Astrocyte (in vitro differentiated cells and primary cell): ENCODE measurements around the gene TUBB6. TPM values are rescaled to one million over a fixed set of nuclear protein-coding genes. Genes with fewer than 3 reads are reported as not detected.
A peak's percentile ranks its signal among the peaks of the same experiment; 100 is the strongest.

Source experiments
- DNase-seq: peaks from one replicate; pipeline ENCODE4 v3.0.0-alpha.2; 2010; ENCODE audit warnings: low read depth
- FAIRE-seq: peaks from 2 replicates; lab custom pipeline; 2011; peaks lifted over from hg19 to GRCh38; lab: Jason Lieb, UNC
- H2AFZ ChIP-seq: 2 replicates; pipeline ENCODE4 v1.6.0; 2012; ENCODE audit warnings: low read depth, low read length, inconsistent platforms
- H3K27ac ChIP-seq: 2 replicates; pipeline ENCODE4 v1.5.1; 2011; ENCODE audit warnings: low read depth, low read length, inconsistent platforms
- H3K27me3 ChIP-seq: 2 replicates; pipeline ENCODE4 v1.6.0; 2011; ENCODE audit warnings: low read length, inconsistent platforms; ENCODE audit not compliant: insufficient read depth
- H3K36me3 ChIP-seq: 2 replicates; pipeline ENCODE4 v1.5.1; 2011; ENCODE audit warnings: low read length, inconsistent platforms; ENCODE audit not compliant: insufficient read depth
- H3K4me1 ChIP-seq: 2 replicates; pipeline ENCODE4 v1.5.1; 2011; ENCODE audit warnings: low read length, inconsistent platforms; ENCODE audit not compliant: insufficient read depth
- H3K4me2 ChIP-seq: 2 replicates; pipeline ENCODE4 v1.6.0; 2012; ENCODE audit warnings: low read length, inconsistent platforms
- H3K4me3 ChIP-seq: 2 replicates; pipeline ENCODE4 v1.5.1; 2011; ENCODE audit warnings: low read depth, mild to moderate bottlenecking, low read length, inconsistent platforms; ENCODE audit not compliant: insufficient read depth
- H3K79me2 ChIP-seq: 2 replicates; pipeline ENCODE4 v1.6.0; 2012; ENCODE audit warnings: mild to moderate bottlenecking, low read length, inconsistent platforms; ENCODE audit not compliant: insufficient read depth
- H3K9ac ChIP-seq: 2 replicates; pipeline ENCODE4 v1.6.0; 2012; ENCODE audit warnings: mild to moderate bottlenecking, low read length, inconsistent platforms
- H3K9me3 ChIP-seq: 2 replicates; pipeline ENCODE4 v1.5.1; 2012; ENCODE audit warnings: low read depth, mild to moderate bottlenecking, low read length, inconsistent platforms; ENCODE audit not compliant: insufficient read depth
- H4K20me1 ChIP-seq: 2 replicates; pipeline ENCODE4 v1.6.0; 2012; ENCODE audit warnings: low read length, inconsistent platforms; ENCODE audit not compliant: insufficient read depth
- H3K27ac Mint-ChIP-seq: one replicate; pipeline ENCODE4 v1.8.0; 2021; ENCODE audit warnings: mild to moderate bottlenecking, mixed read lengths; ENCODE audit not compliant: unreplicated experiment
- H3K27me3 Mint-ChIP-seq: one replicate; pipeline ENCODE4 v1.8.0; 2021; ENCODE audit warnings: low read depth, mixed read lengths; ENCODE audit not compliant: unreplicated experiment
- H3K36me3 Mint-ChIP-seq: one replicate; pipeline ENCODE4 v1.8.0; 2021; ENCODE audit warnings: low read depth, mixed read lengths; ENCODE audit not compliant: unreplicated experiment
- H3K4me1 Mint-ChIP-seq: one replicate; pipeline ENCODE4 v1.8.0; 2021; ENCODE audit warnings: low read depth, mixed read lengths; ENCODE audit not compliant: unreplicated experiment
- H3K4me3 Mint-ChIP-seq: one replicate; pipeline ENCODE4 v1.8.0; 2021; ENCODE audit warnings: mild to moderate bottlenecking, moderate library complexity, mixed read lengths; ENCODE audit not compliant: unreplicated experiment
- H3K9me3 Mint-ChIP-seq: one replicate; pipeline ENCODE4 v1.8.0; 2021; ENCODE audit warnings: mild to moderate bottlenecking, mixed read lengths; ENCODE audit not compliant: unreplicated experiment
- EZH2 ChIP-seq: IDR thresholded peaks from 2 replicates; pipeline ENCODE4 v1.6.1; 2012; ENCODE audit warnings: mild to moderate bottlenecking, low read length, inconsistent platforms; ENCODE audit not compliant: insufficient read depth
- total RNA-seq: library from RNA; stranded (reverse); gene quantifications from 2 replicates; pipeline ENCODE4 v1.2.1, GENCODE V29; 2021
- TF ChIP-seq, protein P1 (sequence below): IDR thresholded peaks from 2 replicates; pipeline ENCODE4 v1.5.1; 2011; ENCODE audit warnings: low read depth, mild to moderate bottlenecking, inconsistent platforms, low read length, moderate library complexity; ENCODE audit not compliant: insufficient read depth

Gene TUBB6
- total RNA-seq, 1 donor from 2014 or later, result 528 TPM

DNA sequence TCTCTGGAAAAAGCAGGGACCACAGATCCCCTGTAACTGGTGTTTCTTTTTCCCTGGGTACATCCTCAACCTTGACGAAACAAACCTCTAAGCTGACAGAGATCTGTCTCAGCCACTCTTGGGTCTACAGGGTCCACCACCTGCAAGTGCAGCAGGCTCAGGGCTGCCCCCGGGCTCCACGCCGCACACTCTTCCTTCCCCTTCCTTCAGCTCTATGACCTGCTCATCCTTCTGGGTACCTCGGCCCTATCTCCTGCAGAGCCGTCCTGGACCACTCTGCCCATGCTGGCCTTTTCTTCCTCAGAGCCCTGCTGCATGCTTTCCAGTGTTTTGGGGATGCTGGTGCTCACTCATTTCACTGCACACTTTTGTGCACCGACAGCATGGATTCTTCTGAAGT, 27.5 kb downstream of the TUBB6 start:
- peaks cover 20% of the 10 kb centered on the region for H3K36me3 Mint-ChIP-seq
- H3K4me3 Mint-ChIP-seq, result peak overlapping the region; percentile 15
- Histone ChIP-seq H3K27me3 (no peaks in the 10 kb centered on the region), H2AFZ (no peak overlapping the region), H3K4me2 (no peak overlapping the region), H3K4me3 (no peak overlapping the region), H3K79me2 (no peaks in the 10 kb centered on the region), H3K27ac (no peak overlapping the region), H3K4me1 (peaks cover 18% of the 10 kb centered on the region), H3K9me3 (no peaks in the 10 kb centered on the region), H4K20me1 (peaks cover 62% of the 10 kb centered on the region), H3K9ac (no peak overlapping the region), H3K36me3 (peaks cover 8% of the 10 kb centered on the region)
- DNase-seq (no peak), FAIRE-seq (no peak)
- H3K27me3 Mint-ChIP-seq, result no peaks in the 10 kb centered on the region
- peak overlapping the region; percentile 68 for H3K27ac Mint-ChIP-seq
- TF ChIP-seq EZH2, result no peak
- TF ChIP-seq, protein P1, sequence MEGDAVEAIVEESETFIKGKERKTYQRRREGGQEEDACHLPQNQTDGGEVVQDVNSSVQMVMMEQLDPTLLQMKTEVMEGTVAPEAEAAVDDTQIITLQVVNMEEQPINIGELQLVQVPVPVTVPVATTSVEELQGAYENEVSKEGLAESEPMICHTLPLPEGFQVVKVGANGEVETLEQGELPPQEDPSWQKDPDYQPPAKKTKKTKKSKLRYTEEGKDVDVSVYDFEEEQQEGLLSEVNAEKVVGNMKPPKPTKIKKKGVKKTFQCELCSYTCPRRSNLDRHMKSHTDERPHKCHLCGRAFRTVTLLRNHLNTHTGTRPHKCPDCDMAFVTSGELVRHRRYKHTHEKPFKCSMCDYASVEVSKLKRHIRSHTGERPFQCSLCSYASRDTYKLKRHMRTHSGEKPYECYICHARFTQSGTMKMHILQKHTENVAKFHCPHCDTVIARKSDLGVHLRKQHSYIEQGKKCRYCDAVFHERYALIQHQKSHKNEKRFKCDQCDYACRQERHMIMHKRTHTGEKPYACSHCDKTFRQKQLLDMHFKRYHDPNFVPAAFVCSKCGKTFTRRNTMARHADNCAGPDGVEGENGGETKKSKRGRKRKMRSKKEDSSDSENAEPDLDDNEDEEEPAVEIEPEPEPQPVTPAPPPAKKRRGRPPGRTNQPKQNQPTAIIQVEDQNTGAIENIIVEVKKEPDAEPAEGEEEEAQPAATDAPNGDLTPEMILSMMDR, result no peak
- H3K4me1 Mint-ChIP-seq, result peaks cover 38% of the 10 kb centered on the region
- no peaks in the 10 kb centered on the region for H3K9me3 Mint-ChIP-seq

DNA sequence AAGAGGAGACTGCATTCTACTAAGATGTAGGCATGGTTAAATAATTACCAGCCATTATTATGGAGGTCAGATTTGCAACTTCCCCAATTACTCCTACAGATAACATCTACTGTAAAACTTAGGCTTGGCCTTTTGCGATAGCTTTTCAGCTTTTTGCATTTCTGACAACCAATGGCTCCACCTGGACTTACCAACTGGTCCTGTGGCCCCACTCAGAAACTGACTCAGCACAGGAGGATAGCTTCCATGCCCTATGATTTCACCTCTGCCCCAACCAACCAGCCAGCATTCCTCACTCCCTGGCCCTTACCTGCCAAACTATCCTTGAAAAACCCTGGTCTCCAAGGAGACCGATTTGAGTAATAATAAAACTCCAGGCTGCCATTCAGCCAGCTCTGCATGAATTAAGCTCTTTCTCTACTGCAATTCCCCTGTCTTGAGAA, 28.2 kb downstream of the TUBB6 start:
- no peak for DNase-seq
- Mint-ChIP-seq H3K36me3 (peaks cover 24% of the 10 kb centered on the region), H3K27ac (no peak overlapping the region), H3K9me3 (no peaks in the 10 kb centered on the region), H3K27me3 (no peaks in the 10 kb centered on the region), H3K4me3 (no peak overlapping the region), H3K4me1 (peaks cover 38% of the 10 kb centered on the region)
- TF ChIP-seq EZH2, result no peak
- TF ChIP-seq, protein P1, result no peak
- FAIRE-seq, result no peak
- H3K4me2 ChIP-seq, result no peak overlapping the region
- no peaks in the 10 kb centered on the region for H3K9me3 ChIP-seq
- H3K9ac ChIP-seq, result no peak overlapping the region
- no peak overlapping the region for H3K4me3 ChIP-seq
- H3K36me3 ChIP-seq, result peaks cover 5% of the 10 kb centered on the region
- no peak overlapping the region for H2AFZ ChIP-seq
- peaks cover 18% of the 10 kb centered on the region for H3K4me1 ChIP-seq
- H4K20me1 ChIP-seq, result peaks cover 55% of the 10 kb centered on the region
- no peaks in the 10 kb centered on the region for H3K27me3 ChIP-seq
- H3K27ac ChIP-seq, result no peak overlapping the region
- no peaks in the 10 kb centered on the region for H3K79me2 ChIP-seq

DNA sequence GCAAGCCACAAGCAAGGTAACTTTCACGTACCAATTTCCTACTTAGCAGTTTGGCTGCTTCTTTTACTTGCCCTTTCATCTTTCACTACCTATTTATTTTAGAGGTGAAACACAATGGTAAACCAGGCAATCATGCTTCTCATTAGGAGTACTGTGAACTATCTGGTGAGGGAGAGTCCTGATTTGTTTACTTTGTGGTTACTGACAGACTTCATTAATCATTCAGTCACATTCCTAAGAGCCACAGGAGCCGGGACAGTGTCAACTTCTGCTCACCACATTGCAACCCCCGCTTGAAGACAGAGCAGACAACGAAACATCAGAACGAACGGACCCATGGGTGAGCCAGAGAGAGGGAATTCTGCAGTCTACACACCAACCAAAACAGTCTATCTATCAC, 28.8 kb downstream of the TUBB6 start:
- Mint-ChIP-seq H3K4me3 (peak overlapping the region; percentile 10), H3K27me3 (no peaks in the 10 kb centered on the region), H3K9me3 (no peaks in the 10 kb centered on the region), H3K27ac (peak overlapping the region; percentile 6), H3K4me1 (peaks cover 38% of the 10 kb centered on the region), H3K36me3 (peaks cover 24% of the 10 kb centered on the region)
- peaks cover 12% of the 10 kb centered on the region for H3K36me3 ChIP-seq
- TF ChIP-seq, protein P1, result no peak
- no peak for TF ChIP-seq EZH2
- peaks cover 54% of the 10 kb centered on the region for H4K20me1 ChIP-seq
- H3K9ac ChIP-seq, result no peak overlapping the region
- H3K79me2 ChIP-seq, result no peaks in the 10 kb centered on the region
- peak overlapping the region; percentile 37 for H3K4me2 ChIP-seq
- peak; percentile 81 for FAIRE-seq
- H3K27ac ChIP-seq, result no peak overlapping the region
- peaks cover 18% of the 10 kb centered on the region for H3K4me1 ChIP-seq
- H3K27me3 ChIP-seq, result no peaks in the 10 kb centered on the region
- no peak overlapping the region for H3K4me3 ChIP-seq
- DNase-seq, result peak; percentile 90
- H3K9me3 ChIP-seq, result no peaks in the 10 kb centered on the region
- H2AFZ ChIP-seq, result no peak overlapping the region
